Measurements from ENCODE around the gene HAL. TPM values are rescaled to one million over a fixed set of nuclear protein-coding genes. Genes with fewer than 3 reads are reported as not detected.

Gene HAL
- total and polyA plus RNA-seq, 12 donors = 0.07 to 0.93 (median 0.30) TPM; not detected in 4

GRCh38 chr12:95978774-95979173 is 17.4 kb downstream of the HAL start:
- no peaks in the 10 kb centered on the region for H3K27me3 ChIP-seq
- TF ChIP-seq CTCF (IDR thresholded peaks at IDR 0.05) = no peak
- no peak overlapping the region for H3K27ac ChIP-seq
- H3K9me3 ChIP-seq = no peaks in the 10 kb centered on the region
- WGBS, 2 donors = 84 to 88% methylated on average over 3 of the region's 3 CpGs
- no peak for DNase-seq
- no peak for ATAC-seq
- H3K4me1 ChIP-seq = no peaks in the 10 kb centered on the region
- no peak overlapping the region for H3K4me3 ChIP-seq
- intact Hi-C loops (cut with DNase I) = no loop called here
- H3K36me3 ChIP-seq = peaks cover 0 to 6% (median 0%) of the 10 kb centered on the region in 9 donors

GRCh38 chr12:95978351-95978750 is 17.8 kb downstream of the HAL start:
- Histone ChIP-seq H3K36me3 (peaks cover 0 to 6% (median 0%) of the 10 kb centered on the region in 9 donors), H3K9me3 (no peaks in the 10 kb centered on the region), H3K27me3 (no peaks in the 10 kb centered on the region), H3K4me3 (no peak overlapping the region), H3K27ac (no peak overlapping the region), H3K4me1 (no peaks in the 10 kb centered on the region)
- no peak for TF ChIP-seq CTCF (IDR thresholded peaks at IDR 0.05)
- intact Hi-C loops (cut with DNase I) = no loop called here
- WGBS, 2 donors = 92 to 93% methylated on average over 5 of the region's 5 CpGs
- DNase-seq (no peak), ATAC-seq (no peak)

GRCh38 chr12:95977764-95978305 is 18.3 kb downstream of the HAL start:
- ATAC-seq (no peak), DNase-seq (no peak)
- no peak for TF ChIP-seq CTCF (IDR thresholded peaks at IDR 0.05)
- H3K36me3 ChIP-seq = peaks cover 0 to 6% (median 0%) of the 10 kb centered on the region in 9 donors
- no peak overlapping the region for H3K4me3 ChIP-seq
- intact Hi-C loops (cut with DNase I) = no loop called here
- H3K4me1 ChIP-seq = no peaks in the 10 kb centered on the region
- H3K27me3 ChIP-seq = no peaks in the 10 kb centered on the region
- H3K27ac ChIP-seq = no peak overlapping the region
- WGBS, 2 donors = 85 to 86% methylated on average over 11 of the region's 11 CpGs
- no peaks in the 10 kb centered on the region for H3K9me3 ChIP-seq

- DNase-seq (no peak), ATAC-seq (no peak)
- Histone ChIP-seq H3K36me3 (peaks cover 0 to 6% (median 0%) of the 10 kb centered on the region in 9 donors), H3K4me3 (no peak overlapping the region), H3K4me1 (no peaks in the 10 kb centered on the region), H3K27ac (no peak overlapping the region), H3K27me3 (no peaks in the 10 kb centered on the region), H3K9me3 (no peaks in the 10 kb centered on the region)
- WGBS, 2 donors = 88 to 94% methylated on average over 8 of the region's 8 CpGs
- no peak for TF ChIP-seq CTCF (IDR thresholded peaks at IDR 0.05)
- intact Hi-C loops (cut with DNase I) = no loop called here
Observed at GRCh38 chr12:95976416-95976832, 19.7 kb downstream of the HAL start.
